ENCODE data around the gene TRIOBP. TPM values are rescaled to one million over a fixed set of nuclear protein-coding genes. Genes with fewer than 3 reads are reported as not detected.

Gene TRIOBP
- total RNA-seq, 4 donors from 2014 or later, result 58.6 to 71.6 (median 64.3) TPM

- H3K27me3 ChIP-seq, result no peaks in the 10 kb centered on the region
- DNase-seq (ENCODE audit: low spot score in 2 of 2), result peak; percentile 94 to 96
- peak overlapping the region; percentile 91 for H3K27ac ChIP-seq
- 10% methylated on average over 4 of the region's 87 CpGs for WGBS
- no peaks in the 10 kb centered on the region for H3K9me3 ChIP-seq
- peak overlapping the region; percentile 75 for H3K4me3 ChIP-seq
- peaks cover 69% of the 10 kb centered on the region for H3K4me1 ChIP-seq
- TF ChIP-seq EP300 (IDR thresholded peaks at IDR 0.05), result no peak
- TF ChIP-seq POLR2AphosphoS5 (IDR thresholded peaks at IDR 0.05), result peak in 2 of 3 donors; percentile 75 to 94
- TF ChIP-seq POLR2A (IDR thresholded peaks at IDR 0.05), result peak; percentile 13 to 64
- no peak for TF ChIP-seq CTCF (IDR thresholded peaks at IDR 0.05)
- H3K36me3 ChIP-seq, result no peaks in the 10 kb centered on the region
Observed at GRCh38 chr22:37804881-37805809, 108.3 kb downstream of the TRIOBP start.

GRCh38 chr22:37805810-37806277, 109.0 kb downstream of the TRIOBP start:
- Histone ChIP-seq H3K27ac (peak overlapping the region; percentile 91), H3K4me3 (peak overlapping the region; percentile 75), H3K36me3 (no peaks in the 10 kb centered on the region), H3K27me3 (no peaks in the 10 kb centered on the region), H3K4me1 (peaks cover 69% of the 10 kb centered on the region), H3K9me3 (no peaks in the 10 kb centered on the region)
- DNase-seq (ENCODE audit: low spot score in 2 of 2), result no peak
- no peak for TF ChIP-seq CTCF (IDR thresholded peaks at IDR 0.05)
- no peak for TF ChIP-seq EP300 (IDR thresholded peaks at IDR 0.05)
- TF ChIP-seq POLR2AphosphoS5 (IDR thresholded peaks at IDR 0.05), result no peak
- 20% methylated on average over 10 of the region's 10 CpGs for WGBS

GRCh38 chr22:37806409-37807333, 109.8 kb downstream of the TRIOBP start:
- Histone ChIP-seq H3K4me3 (peak overlapping the region; percentile 75), H3K27ac (peak overlapping the region; percentile 91), H3K27me3 (no peaks in the 10 kb centered on the region), H3K4me1 (peaks cover 69% of the 10 kb centered on the region), H3K9me3 (no peaks in the 10 kb centered on the region), H3K36me3 (no peaks in the 10 kb centered on the region)
- DNase-seq (ENCODE audit: low spot score in 2 of 2), result no peak
- WGBS, result 1% methylated on average over 19 of the region's 19 CpGs
- TF ChIP-seq POLR2AphosphoS5 (IDR thresholded peaks at IDR 0.05) (no peak), CTCF (IDR thresholded peaks at IDR 0.05) (no peak), EP300 (IDR thresholded peaks at IDR 0.05) (no peak), POLR2A (IDR thresholded peaks at IDR 0.05) (no peak)

- Histone ChIP-seq H3K9me3 (no peaks in the 10 kb centered on the region), H3K4me3 (peak within 1 kb of the TSS; percentile 75), H3K4me1 (peaks cover 61% of the 10 kb centered on the region), H3K36me3 (no peaks in the 10 kb centered on the region), H3K27me3 (no peaks in the 10 kb centered on the region), H3K27ac (peak within 1 kb of the TSS; percentile 91)
- peak; percentile 97 to 98 for DNase-seq (ENCODE audit: low spot score in 2 of 2)
- TF ChIP-seq POLR2A (IDR thresholded peaks at IDR 0.05) (no peak), POLR2AphosphoS5 (IDR thresholded peaks at IDR 0.05) (peak in 1 of 3 donors; percentile 23), CTCF (IDR thresholded peaks at IDR 0.05) (no peak), EP300 (IDR thresholded peaks at IDR 0.05) (no peak)
- 1% methylated on average over 16 of the region's 73 CpGs for WGBS
Observed at GRCh38 chr22:37807410-37808293, 110.8 kb downstream of the TRIOBP start, which contains the start of gene GCAT. TSS of gene GCAT (plus strand) at chr22:37807934. CDS start at chr22:37807968, 34 bp downstream.

Data from suprapubic skin (tissue), 4 donors.